ENCODE results near the gene RBCK1. TPM values are rescaled to one million over a fixed set of nuclear protein-coding genes. Genes with fewer than 3 reads are reported as not detected.

The RBCK1 gene
- total and polyA plus RNA-seq, 9 of the 15 experiments (the other 6 are each of a cell fraction or from before 2014, with no cell fraction given) = 5.9 to 59.3 (median 26.5) TPM

- TF ChIP-seq ZNF277 (CRISPR knock-in tag; IDR thresholded peaks at IDR 0.05; ENCODE audit: borderline replicate concordance) = no peak
- no peak for TF ChIP-seq SIN3A (IDR thresholded peaks at IDR 0.05; ENCODE audit: borderline replicate concordance in 2 of 2, control insufficient read depth in 1 of 2, low read depth in 2 of 2, low read length in 2 of 2)
- TF ChIP-seq LARP7 (IDR thresholded peaks at IDR 0.05) = no peak
- TF ChIP-seq GTF2E2 (tag; IDR thresholded peaks at IDR 0.05) = no peak
- no peak for TF ChIP-seq SIRT6 (IDR thresholded peaks at IDR 0.05; ENCODE audit: low read depth, low read length)
- TF ChIP-seq ZNF395 (CRISPR knock-in tag; IDR thresholded peaks at IDR 0.05) = peak; percentile 12; the same call in 1 of the 2 replicates
- TF ChIP-seq ZNF583 (CRISPR knock-in tag; IDR thresholded peaks at IDR 0.05) = no peak
- no peak for TF ChIP-seq CHD4 (IDR thresholded peaks at IDR 0.05; ENCODE audit: insufficient read depth, insufficient replicate concordance, low read depth, low read length, poor library complexity, severe bottlenecking)
- TF ChIP-seq ZNF121 (CRISPR knock-in tag; conservative IDR thresholded peaks at IDR 0.05) = peak; percentile 98; the same call in 1 of the 2 replicates
- 0 out of 2 replicates have a peak, but pooled peaks have one; percentile 10 for TF ChIP-seq ZNF766 (CRISPR knock-in tag; conservative IDR thresholded peaks at IDR 0.05)
- no peak for TF ChIP-seq BRF1 (IDR thresholded peaks at IDR 0.05; ENCODE audit: borderline replicate concordance, extremely low read depth, insufficient read length)
- TF ChIP-seq RNF2 (IDR thresholded peaks at IDR 0.05) = no peak
- no peak for TF ChIP-seq PHF21A (IDR thresholded peaks at IDR 0.05; ENCODE audit: borderline replicate concordance, low read depth)
- no peak for TF ChIP-seq NEUROD1 (IDR thresholded peaks at IDR 0.05; ENCODE audit: borderline replicate concordance, low read depth, low read length, partially characterized antibody)
- TF ChIP-seq HSF4 (CRISPR knock-in tag; IDR thresholded peaks at IDR 0.05; ENCODE audit: borderline replicate concordance) = no peak
- TF ChIP-seq CEBPG (CRISPR knock-in tag; IDR thresholded peaks at IDR 0.05) = peak; percentile 9; the same call in 1 of the 2 replicates
- TF ChIP-seq CEBPG (tag; conservative IDR thresholded peaks at IDR 0.05 in 1 of 2, IDR thresholded peaks at IDR 0.05 in 1 of 2) = no peak
- no peak for TF ChIP-seq NFYB (IDR thresholded peaks at IDR 0.05; ENCODE audit: extremely low read depth, insufficient read length)
- no peak for TF ChIP-seq RBFOX2 (IDR thresholded peaks at IDR 0.05; ENCODE audit: low read depth, low read length)
- TF ChIP-seq ZFP30 (CRISPR knock-in tag; IDR thresholded peaks at IDR 0.05; ENCODE audit: borderline replicate concordance) = no peak
- no peak for TF ChIP-seq STAT6 (CRISPR knock-in tag; IDR thresholded peaks at IDR 0.05)
Observed at GRCh38 chr20:370151-370600, 37.9 kb upstream of the RBCK1 start (continued).
